CD8-positive, alpha-beta memory T cell (primary cell): ENCODE results near the gene PALB2. TPM values are rescaled to one million over a fixed set of nuclear protein-coding genes. Genes with fewer than 3 reads are reported as not detected.

Experiments
- CTCF ChIA-PET: fragments of 350-600 bp; sonication (Branson Sonifier 250); formaldehyde crosslinking; loops from one replicate; lab custom pipeline; 2021; ENCODE audit warnings: antibody characterized with exemption; lab: Charles Lee
- POLR2A ChIA-PET: fragments of 350-600 bp; sonication (Branson Sonifier 250); formaldehyde crosslinking; loops from one replicate; lab custom pipeline; 2021; ENCODE audit warnings: antibody characterized with exemption; lab: Charles Lee
- DNase-seq, 5 donors: peaks; one replicate each; pipeline versions ENCODE4 v3.0.0 to v3.0.0-alpha.2; 2020 to 2022; ENCODE audit warnings: mixed read lengths in 1 of 5
- H3K27ac ChIP-seq: one replicate; pipeline ENCODE4 v1.7.0; 2013; ENCODE audit warnings: low read depth, mild to moderate bottlenecking, low read length, moderate library complexity
- H3K27me3 ChIP-seq: 2 replicates; pipeline ENCODE4 v1.7.0; 2013; ENCODE audit warnings: low read length, mild to moderate bottlenecking; ENCODE audit not compliant: insufficient read depth, poor library complexity, severe bottlenecking
- H3K36me3 ChIP-seq: 2 replicates; pipeline ENCODE4 v1.7.0; 2013; ENCODE audit warnings: mild to moderate bottlenecking, low read length, moderate library complexity; ENCODE audit not compliant: insufficient read depth
- H3K4me1 ChIP-seq: 2 replicates; pipeline ENCODE4 v1.7.0; 2013; ENCODE audit warnings: mild to moderate bottlenecking, low read length, moderate library complexity; ENCODE audit not compliant: insufficient read depth
- H3K4me3 ChIP-seq: 2 replicates; pipeline ENCODE4 v1.7.0; 2013; ENCODE audit warnings: mild to moderate bottlenecking, low read length
- H3K9me3 ChIP-seq: 2 replicates; pipeline ENCODE4 v1.7.0; 2013; ENCODE audit warnings: mild to moderate bottlenecking, low read length
- H3K27ac Mint-ChIP-seq, 8 donors: one replicate each; pipeline ENCODE4 v1.8.0; 2020 to 2021; ENCODE audit warnings: mixed read lengths in 8 of 8, mild to moderate bottlenecking in 6 of 8, inconsistent platforms in 3 of 8, moderate library complexity in 3 of 8
- H3K27me3 Mint-ChIP-seq, 2 donors: one replicate each; pipeline ENCODE4 v1.8.0; 2020 to 2021; ENCODE audit warnings: mixed read lengths in 2 of 2, mild to moderate bottlenecking in 1 of 2, moderate library complexity in 1 of 2
- H3K36me3 Mint-ChIP-seq, 3 donors: one replicate each; pipeline ENCODE4 v1.8.0; 2020 to 2021; ENCODE audit warnings: mixed read lengths in 3 of 3, inconsistent platforms in 1 of 3, mild to moderate bottlenecking in 1 of 3
- H3K4me1 Mint-ChIP-seq, 3 donors: one replicate each; pipeline ENCODE4 v1.8.0; 2020 to 2021; ENCODE audit warnings: mixed read lengths in 3 of 3, inconsistent platforms in 1 of 3, mild to moderate bottlenecking in 1 of 3
- H3K4me3 Mint-ChIP-seq, 7 donors: one replicate each; pipeline ENCODE4 v1.8.0; 2020 to 2021; ENCODE audit warnings: mixed read lengths in 7 of 7, mild to moderate bottlenecking in 6 of 7, moderate library complexity in 4 of 7, inconsistent platforms in 2 of 7
- H3K9me3 Mint-ChIP-seq, 5 donors: one replicate each; pipeline ENCODE4 v1.8.0; 2020 to 2022; ENCODE audit warnings: mixed read lengths in 5 of 5, mild to moderate bottlenecking in 3 of 5, moderate library complexity in 2 of 5, inconsistent platforms in 1 of 5
- polyA plus RNA-seq: library from polyadenylated mRNA; unstranded; fragments of 300-500 nt; fragmentation: Illumina TruSeq; gene quantifications from one replicate; pipeline ENCODE4 v1.2.3, GENCODE V29; 2021
- total RNA-seq, 2 experiments: library from RNA; stranded (reverse); gene quantifications; one replicate each; pipeline ENCODE4 v1.2.3, GENCODE V29; 2021

PALB2 gene
- total RNA-seq (10 to 100 TPM; 27.7 to 27.8 TPM), polyA plus RNA-seq (9.3 TPM)

GRCh38 chr16:23640931-23641765 is at the start of gene PALB2, which contains the start of gene DCTN5:
PALB2 (minus strand) TSS chr16:23641310; CDS start chr16:23641157, 153 bp downstream.
DCTN5 (plus strand) TSS chr16:23641466; CDS start chr16:23641543, 77 bp downstream.
- no peaks in the 10 kb centered on the region for H3K9me3 ChIP-seq
- Mint-ChIP-seq H3K9me3 (no peaks in the 10 kb centered on the region), H3K36me3 (peaks cover 7 to 43% (median 17%) of the 10 kb centered on the region in 3 donors), H3K27me3 (no peaks in the 10 kb centered on the region), H3K4me3 (peak within 1 kb of the TSS; percentile 98 to 100 (median 99)), H3K27ac (peak within 1 kb of the TSS; percentile 98 to 99 (median 98)), H3K4me1 (peaks cover 36 to 51% (median 48%) of the 10 kb centered on the region in 3 donors)
- H3K4me3 ChIP-seq, result peak within 1 kb of the TSS; percentile 99
- POLR2A ChIA-PET, result interaction anchor here (0.6 kb wide), 1 partner anchor 150 kb away, joined by 3 read pairs; no protein-coding TSS in a partner anchor
- no peaks in the 10 kb centered on the region for H3K27me3 ChIP-seq
- CTCF ChIA-PET, result interaction anchor here (0.6 to 1.9 kb wide), 3 partner anchors 44 to 84 kb away, joined by 3 to 7 read pairs (median 4); partner anchors contain the start of genes EARS2 and UBFD1
- H3K36me3 ChIP-seq, result peaks cover 7% of the 10 kb centered on the region
- DNase-seq, result peak; percentile 77 to 90 (median 80)
- H3K27ac ChIP-seq, result peak within 1 kb of the TSS; percentile 90
- peaks cover 19% of the 10 kb centered on the region for H3K4me1 ChIP-seq

DNA sequence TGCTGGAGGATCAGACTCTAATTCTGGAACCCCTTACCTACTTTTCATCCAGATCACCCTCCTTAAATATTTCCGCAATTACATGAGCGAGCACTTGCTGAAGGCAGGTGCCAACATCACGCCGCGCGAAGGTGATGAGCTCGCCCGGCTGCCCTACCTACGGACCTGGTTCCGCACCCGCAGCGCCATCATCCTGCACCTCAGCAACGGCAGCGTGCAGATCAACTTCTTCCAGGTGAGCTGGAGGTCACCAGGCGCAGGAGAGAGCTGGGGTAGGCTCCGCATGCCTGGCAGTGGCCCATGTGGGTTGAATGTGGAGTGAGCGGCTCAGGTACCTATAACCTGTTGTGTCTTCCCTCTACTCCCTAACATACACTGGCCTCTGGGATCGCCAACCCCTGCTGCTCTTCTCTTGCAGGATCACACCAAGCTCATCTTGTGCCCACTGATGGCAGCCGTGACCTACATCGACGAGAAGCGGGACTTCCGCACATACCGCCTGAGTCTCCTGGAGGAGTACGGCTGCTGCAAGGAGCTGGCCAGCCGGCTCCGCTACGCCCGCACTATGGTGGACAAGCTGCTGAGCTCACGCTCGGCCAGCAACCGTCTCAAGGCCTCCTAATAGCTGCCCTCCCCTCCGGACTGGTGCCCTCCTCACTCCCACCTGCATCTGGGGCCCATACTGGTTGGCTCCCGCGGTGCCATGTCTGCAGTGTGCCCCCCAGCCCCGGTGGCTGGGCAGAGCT is 48.5 kb upstream of the PALB2 start:
- Mint-ChIP-seq H3K27ac (peak overlapping the region in 1 of 8 donors; percentile 11), H3K4me3 (no peak overlapping the region), H3K9me3 (no peaks in the 10 kb centered on the region), H3K4me1 (peaks cover 0 to 2% (median 0%) of the 10 kb centered on the region in 3 donors), H3K27me3 (no peaks in the 10 kb centered on the region), H3K36me3 (peaks cover 0 to 59% (median 22%) of the 10 kb centered on the region in 3 donors)
- H3K9me3 ChIP-seq, result no peaks in the 10 kb centered on the region
- no peak overlapping the region for H3K4me3 ChIP-seq
- peaks cover 7% of the 10 kb centered on the region for H3K36me3 ChIP-seq
- ChIA-PET CTCF (interaction anchor here (1.2 to 1.6 kb wide), 2 partner anchors 10 to 65 kb away, joined by 3 to 5 read pairs; partner anchors contain the start of gene PLK1), POLR2A (no interaction called here)
- DNase-seq, result no peak
- H3K4me1 ChIP-seq, result no peaks in the 10 kb centered on the region
- H3K27me3 ChIP-seq, result no peaks in the 10 kb centered on the region
- H3K27ac ChIP-seq, result no peak overlapping the region

DNA sequence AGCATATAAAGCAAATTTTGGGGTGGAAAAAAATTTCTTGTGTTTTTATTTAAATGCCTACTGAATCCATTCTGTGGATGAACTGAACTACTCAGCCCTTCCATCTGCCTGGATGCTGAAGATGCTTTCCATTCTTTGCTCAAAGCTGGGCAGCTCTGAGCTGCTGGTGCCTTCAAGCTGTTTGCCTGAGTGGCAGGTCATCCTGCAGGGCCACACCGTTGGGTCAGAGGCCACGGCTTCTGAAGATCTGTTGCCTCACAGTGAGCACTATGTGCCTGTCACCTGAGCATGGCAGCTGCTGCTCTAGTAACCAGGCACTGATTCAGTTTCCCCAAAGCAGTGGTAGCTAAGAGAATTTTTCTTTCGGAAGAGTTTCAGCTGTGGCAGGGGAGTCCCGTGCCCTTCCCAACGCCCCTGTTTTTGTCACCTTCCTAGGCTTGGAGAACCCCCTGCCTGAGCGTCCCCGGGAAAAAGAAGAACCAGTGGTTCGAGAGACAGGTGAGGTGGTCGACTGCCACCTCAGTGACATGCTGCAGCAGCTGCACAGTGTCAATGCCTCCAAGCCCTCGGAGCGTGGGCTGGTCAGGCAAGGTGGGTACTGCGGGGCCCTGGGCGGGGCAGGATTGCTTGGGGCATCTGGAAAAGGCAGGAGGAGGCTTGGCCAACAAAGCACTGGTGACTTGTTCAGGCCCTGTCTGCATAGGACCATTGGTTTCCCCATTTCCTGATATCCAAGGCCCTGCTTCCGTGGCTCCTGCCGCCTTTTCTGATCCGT is 46.1 kb upstream of the PALB2 start:
- CTCF ChIA-PET, result no interaction called here
- H3K4me1 Mint-ChIP-seq, result no peaks in the 10 kb centered on the region
- no peak for DNase-seq
- Histone ChIP-seq H3K4me1 (no peaks in the 10 kb centered on the region), H3K27ac (no peak overlapping the region), H3K4me3 (no peak overlapping the region), H3K9me3 (no peaks in the 10 kb centered on the region), H3K27me3 (no peaks in the 10 kb centered on the region), H3K36me3 (peaks cover 7% of the 10 kb centered on the region)
- no peaks in the 10 kb centered on the region for H3K27me3 Mint-ChIP-seq
- peak overlapping the region in 1 of 8 donors; percentile 57 for H3K27ac Mint-ChIP-seq
- peaks cover under 1 to 74% (median 22%) of the 10 kb centered on the region in 3 donors for H3K36me3 Mint-ChIP-seq
- POLR2A ChIA-PET, result no interaction called here
- H3K4me3 Mint-ChIP-seq, result no peak overlapping the region
- no peaks in the 10 kb centered on the region for H3K9me3 Mint-ChIP-seq

DNA sequence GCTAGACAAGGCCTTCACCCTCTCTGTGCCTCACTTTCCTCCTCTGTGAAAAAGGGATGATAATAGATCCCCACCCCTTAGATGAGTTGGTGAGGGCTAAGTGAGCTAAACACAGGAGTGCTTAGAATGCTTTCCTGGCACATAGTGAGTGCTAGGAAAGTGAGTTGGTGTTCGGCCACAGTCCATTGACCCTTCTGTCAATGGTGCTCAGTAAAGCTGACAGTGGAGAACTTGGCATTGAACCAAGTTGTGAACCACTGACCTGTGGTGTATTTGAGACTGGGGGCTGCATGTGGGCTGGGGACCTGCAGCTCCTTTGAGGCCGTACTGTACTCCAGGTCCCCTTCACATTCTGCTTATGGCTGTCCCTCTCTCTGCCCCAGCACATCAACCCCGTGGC is 42.4 kb upstream of the PALB2 start:
- CTCF ChIA-PET, result no interaction called here

GRCh38 chr16:23682181-23682580 is 41.1 kb upstream of the PALB2 start:
- H3K36me3 ChIP-seq, result no peaks in the 10 kb centered on the region
- Mint-ChIP-seq H3K9me3 (no peaks in the 10 kb centered on the region), H3K36me3 (peaks cover 3 to 41% (median 10%) of the 10 kb centered on the region in 3 donors), H3K4me1 (peaks cover 12 to 28% (median 22%) of the 10 kb centered on the region in 3 donors), H3K27ac (peak overlapping the region in 1 of 8 donors; percentile 36), H3K4me3 (no peak overlapping the region), H3K27me3 (no peaks in the 10 kb centered on the region)
- no peak overlapping the region for H3K4me3 ChIP-seq
- DNase-seq, result no peak
- POLR2A ChIA-PET, result no interaction called here
- peaks cover 14% of the 10 kb centered on the region for H3K4me1 ChIP-seq
- CTCF ChIA-PET, result no interaction called here
- H3K27me3 ChIP-seq, result no peaks in the 10 kb centered on the region
- no peaks in the 10 kb centered on the region for H3K9me3 ChIP-seq
- H3K27ac ChIP-seq, result no peak overlapping the region

More for the DNA sequence above, 42.4 kb upstream of the PALB2 start:
- Mint-ChIP-seq H3K4me3 (no peak overlapping the region), H3K36me3 (peaks cover 3 to 53% (median 17%) of the 10 kb centered on the region in 3 donors), H3K4me1 (peaks cover 9 to 16% (median 16%) of the 10 kb centered on the region in 3 donors), H3K9me3 (no peaks in the 10 kb centered on the region), H3K27ac (peak overlapping the region in 1 of 8 donors; percentile 48), H3K27me3 (no peaks in the 10 kb centered on the region)
- peaks cover 10% of the 10 kb centered on the region for H3K4me1 ChIP-seq
- no peak overlapping the region for H3K27ac ChIP-seq
- no peaks in the 10 kb centered on the region for H3K9me3 ChIP-seq
- no peak overlapping the region for H3K4me3 ChIP-seq
- no peaks in the 10 kb centered on the region for H3K27me3 ChIP-seq
- H3K36me3 ChIP-seq, result peaks cover 7% of the 10 kb centered on the region
- no peak for DNase-seq
- POLR2A ChIA-PET, result no interaction called here

DNA sequence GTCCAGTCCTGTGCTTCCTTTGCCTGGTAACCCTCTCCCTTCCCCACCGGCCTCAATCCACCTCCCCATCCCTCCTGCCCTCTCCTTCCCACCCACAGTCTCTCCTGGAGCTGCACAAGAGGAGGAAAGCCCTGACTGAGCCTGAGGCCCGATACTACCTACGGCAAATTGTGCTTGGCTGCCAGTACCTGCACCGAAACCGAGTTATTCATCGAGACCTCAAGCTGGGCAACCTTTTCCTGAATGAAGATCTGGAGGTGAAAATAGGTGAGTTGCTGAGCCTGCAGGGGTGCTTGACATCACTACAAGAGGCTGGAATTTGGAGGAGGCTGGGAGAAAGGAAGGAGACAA is 38.9 kb upstream of the PALB2 start:
- Mint-ChIP-seq H3K27ac (peak overlapping the region in 1 of 8 donors; percentile 25), H3K4me1 (peaks cover 12 to 28% (median 24%) of the 10 kb centered on the region in 3 donors), H3K36me3 (peaks cover 0 to 31% (median 3%) of the 10 kb centered on the region in 3 donors), H3K9me3 (no peaks in the 10 kb centered on the region), H3K27me3 (no peaks in the 10 kb centered on the region), H3K4me3 (peak overlapping the region; percentile 39 to 89 (median 83))
- H3K9me3 ChIP-seq, result no peaks in the 10 kb centered on the region
- no peaks in the 10 kb centered on the region for H3K27me3 ChIP-seq
- H3K4me1 ChIP-seq, result peaks cover 14% of the 10 kb centered on the region
- H3K36me3 ChIP-seq, result no peaks in the 10 kb centered on the region
- DNase-seq, result no peak
- ChIA-PET POLR2A (no interaction called here), CTCF (interaction anchor here (1.0 kb wide), 1 partner anchor 39 kb away, joined by 3 read pairs; no protein-coding TSS in a partner anchor)
- H3K4me3 ChIP-seq, result no peak overlapping the region
- H3K27ac ChIP-seq, result peak overlapping the region; percentile 75

DNA sequence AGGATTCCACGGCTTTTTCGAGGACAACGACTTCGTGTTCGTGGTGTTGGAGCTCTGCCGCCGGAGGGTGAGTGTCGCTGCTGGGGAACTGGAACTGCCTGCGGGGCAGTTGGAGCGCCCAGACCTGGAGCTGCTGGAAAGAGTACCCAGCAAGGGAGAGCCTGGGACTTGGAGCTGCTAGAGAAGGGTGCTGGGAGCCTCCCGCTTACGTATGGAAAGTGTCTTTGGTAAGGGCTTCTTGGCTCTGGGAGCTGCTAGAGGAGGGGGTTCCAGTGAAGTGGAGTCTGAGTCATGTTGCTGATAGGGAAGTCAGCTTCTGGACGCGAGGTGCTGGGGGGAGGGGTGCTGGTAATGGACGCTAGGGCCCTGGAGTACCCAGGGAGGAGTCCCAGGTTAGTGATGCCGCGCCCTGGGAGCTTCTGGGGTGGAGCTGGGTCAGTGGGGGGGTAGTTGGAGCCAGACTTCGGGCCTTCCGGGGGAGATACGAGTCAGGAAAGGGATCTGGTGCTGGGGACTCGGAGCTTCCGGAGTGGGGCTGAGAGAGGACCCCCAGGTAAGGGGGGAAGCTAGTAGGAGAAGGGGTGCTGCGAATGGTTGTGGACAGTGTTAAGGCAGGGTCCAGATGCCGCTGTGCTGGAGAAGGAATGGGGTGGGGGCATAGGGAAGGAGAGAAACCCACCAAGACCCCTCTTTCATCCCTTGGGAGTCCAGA is 38.3 kb upstream of the PALB2 start:
- H3K27ac Mint-ChIP-seq, result peak overlapping the region in 3 of 8 donors; percentile 37 to 52 (median 51)
- H3K4me1 ChIP-seq, result peaks cover 14% of the 10 kb centered on the region
- H3K36me3 ChIP-seq, result no peaks in the 10 kb centered on the region
- peaks cover 0 to 32% (median 3%) of the 10 kb centered on the region in 3 donors for H3K36me3 Mint-ChIP-seq
- H3K4me3 Mint-ChIP-seq, result peak overlapping the region; percentile 82 to 93 (median 87)
- POLR2A ChIA-PET, result no interaction called here
- H3K9me3 Mint-ChIP-seq, result no peaks in the 10 kb centered on the region
- CTCF ChIA-PET, result interaction anchor here (1.0 to 1.1 kb wide), 2 partner anchors 10 to 40 kb away, joined by 3 to 5 read pairs; no protein-coding TSS in a partner anchor
- DNase-seq, result no peak
- no peaks in the 10 kb centered on the region for H3K27me3 ChIP-seq
- peaks cover 12 to 28% (median 24%) of the 10 kb centered on the region in 3 donors for H3K4me1 Mint-ChIP-seq
- H3K4me3 ChIP-seq, result peak overlapping the region; percentile 77
- H3K27ac ChIP-seq, result peak overlapping the region; percentile 75
- no peaks in the 10 kb centered on the region for H3K27me3 Mint-ChIP-seq
- no peaks in the 10 kb centered on the region for H3K9me3 ChIP-seq
